Measurements from ENCODE around the gene EPHA10. TPM values are rescaled to one million over a fixed set of nuclear protein-coding genes. Genes with fewer than 3 reads are reported as not detected.

EPHA10 gene
- total RNA-seq (under 1 TPM; under 0.01 to 0.09 TPM), polyA plus RNA-seq (under 1 TPM in 1 of 2 donors, not detected in 1; 0.03 TPM)

DNA sequence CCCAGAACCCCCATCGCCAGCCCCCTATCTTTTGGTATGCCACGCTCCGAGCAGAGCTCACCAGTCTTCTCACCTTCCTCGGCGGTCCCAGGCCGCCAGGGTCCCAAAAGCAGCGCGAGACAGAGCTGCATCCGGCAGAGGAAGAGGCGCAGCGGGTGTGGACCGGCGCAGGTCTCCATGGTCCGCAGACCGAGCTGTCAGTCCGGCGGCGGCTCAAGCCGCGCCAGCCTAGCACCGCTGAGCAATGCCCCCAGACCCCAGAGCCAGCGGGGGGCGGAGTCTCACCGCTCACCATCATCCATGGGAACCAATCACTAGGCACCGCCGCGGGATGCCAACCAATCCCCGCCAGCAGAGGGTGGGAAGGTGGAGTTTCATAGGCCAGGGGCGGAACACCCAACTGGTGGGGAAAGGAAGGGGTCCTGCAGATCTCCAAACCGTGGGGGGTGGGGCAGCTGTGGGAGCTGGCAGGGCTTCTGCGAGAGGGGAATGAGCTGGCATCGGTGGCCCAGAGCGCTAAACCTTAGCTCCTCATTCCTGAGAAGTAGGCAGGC, at the start of gene EPHA10:
EPHA10 (minus strand) TSS at position 233 of the 554 bp plus-strand sequence; CDS start at position 179, 54 bp downstream.
- Histone ChIP-seq H3K27me3 (ENCODE audit: control insufficient read depth in 4 of 4, insufficient read depth in 4 of 4, low read length in 3 of 4) (peaks cover 0 to 25% (median 9%) of the 10 kb centered on the region in 4 donors), H3K4me3 (ENCODE audit: low read depth in 1 of 3, low read length in 3 of 3) (no peak within 1 kb of the TSS), H3K9ac (ENCODE audit: low read depth in 1 of 2, low read length in 2 of 2) (no peak within 1 kb of the TSS), H3K4me1 (ENCODE audit: control insufficient read depth in 4 of 4, insufficient read depth in 4 of 4, low read length in 3 of 4) (peaks cover 0 to 3% (median 0%) of the 10 kb centered on the region in 4 donors), H3K9me3 (ENCODE audit: control insufficient read depth in 4 of 4, low read length in 3 of 4) (peaks cover 0 to 3% (median 0%) of the 10 kb centered on the region in 4 donors), H3K27ac (ENCODE audit: low read depth in 1 of 2, low read length in 2 of 2) (no peak within 1 kb of the TSS), H3K36me3 (ENCODE audit: control insufficient read depth in 4 of 4, insufficient read depth in 3 of 4, low read depth in 1 of 4, low read length in 3 of 4) (no peaks in the 10 kb centered on the region)
- DNase-seq (ENCODE audit: low spot score): no peak
- TF ChIP-seq TAF1 (conservative IDR thresholded peaks at IDR 0.05): no peak
- TF ChIP-seq FOXA2 (IDR thresholded peaks at IDR 0.05): no peak
- TF ChIP-seq FOXA1 (IDR thresholded peaks at IDR 0.05): no peak
- no peak for TF ChIP-seq HNF4A (conservative IDR thresholded peaks at IDR 0.05)
- no peak for TF ChIP-seq RAD21 (IDR thresholded peaks at IDR 0.05)
- TF ChIP-seq NR2F2 (IDR thresholded peaks at IDR 0.05): no peak
- no peak for TF ChIP-seq RXRA (IDR thresholded peaks at IDR 0.05)
- 6% methylated on average over 33 of the region's 33 CpGs for WGBS

GRCh38 chr1:37814252-37814651, 49.3 kb upstream of the EPHA10 start:
- no peak overlapping the region for H3K4me3 ChIP-seq (ENCODE audit: low read depth in 1 of 3, low read length in 3 of 3)
- no peak for DNase-seq (ENCODE audit: low spot score)
- H3K9ac ChIP-seq (ENCODE audit: low read depth in 1 of 2, low read length in 2 of 2): no peak overlapping the region
- 95% methylated on average over 7 of the region's 7 CpGs for WGBS
- peaks cover 0 to 28% (median 12%) of the 10 kb centered on the region in 4 donors for H3K36me3 ChIP-seq (ENCODE audit: control insufficient read depth in 4 of 4, insufficient read depth in 3 of 4, low read depth in 1 of 4, low read length in 3 of 4)
- TF ChIP-seq YY1 (IDR thresholded peaks at IDR 0.05): no peak
- no peak for TF ChIP-seq RAD21 (IDR thresholded peaks at IDR 0.05)
- no peak for TF ChIP-seq SP1 (IDR thresholded peaks at IDR 0.05)
- no peak for TF ChIP-seq HNF4G (IDR thresholded peaks at IDR 0.05)
- no peaks in the 10 kb centered on the region for H3K27me3 ChIP-seq (ENCODE audit: control insufficient read depth in 4 of 4, insufficient read depth in 4 of 4, low read length in 3 of 4)
- H3K4me1 ChIP-seq (ENCODE audit: control insufficient read depth in 4 of 4, insufficient read depth in 4 of 4, low read length in 3 of 4): peaks cover 4 to 17% (median 10%) of the 10 kb centered on the region in 4 donors
- H3K9me3 ChIP-seq (ENCODE audit: control insufficient read depth in 4 of 4, low read length in 3 of 4): no peaks in the 10 kb centered on the region
- no peak overlapping the region for H3K27ac ChIP-seq (ENCODE audit: low read depth in 1 of 2, low read length in 2 of 2)

- Histone ChIP-seq H3K4me3 (ENCODE audit: low read depth in 1 of 3, low read length in 3 of 3) (no peak overlapping the region), H3K27me3 (ENCODE audit: control insufficient read depth in 4 of 4, insufficient read depth in 4 of 4, low read length in 3 of 4) (no peaks in the 10 kb centered on the region), H3K4me1 (ENCODE audit: control insufficient read depth in 4 of 4, insufficient read depth in 4 of 4, low read length in 3 of 4) (peaks cover 6 to 24% (median 15%) of the 10 kb centered on the region in 4 donors), H3K36me3 (ENCODE audit: control insufficient read depth in 4 of 4, insufficient read depth in 3 of 4, low read depth in 1 of 4, low read length in 3 of 4) (peaks cover 0 to 24% (median 12%) of the 10 kb centered on the region in 4 donors), H3K9ac (ENCODE audit: low read depth in 1 of 2, low read length in 2 of 2) (no peak overlapping the region), H3K9me3 (ENCODE audit: control insufficient read depth in 4 of 4, low read length in 3 of 4) (no peaks in the 10 kb centered on the region), H3K27ac (ENCODE audit: low read depth in 1 of 2, low read length in 2 of 2) (no peak overlapping the region)
- WGBS: 87% methylated on average over 2 of the region's 2 CpGs
- no peak for TF ChIP-seq HNF4A (conservative IDR thresholded peaks at IDR 0.05)
- no peak for TF ChIP-seq HNF4G (IDR thresholded peaks at IDR 0.05)
- TF ChIP-seq, protein P1, sequence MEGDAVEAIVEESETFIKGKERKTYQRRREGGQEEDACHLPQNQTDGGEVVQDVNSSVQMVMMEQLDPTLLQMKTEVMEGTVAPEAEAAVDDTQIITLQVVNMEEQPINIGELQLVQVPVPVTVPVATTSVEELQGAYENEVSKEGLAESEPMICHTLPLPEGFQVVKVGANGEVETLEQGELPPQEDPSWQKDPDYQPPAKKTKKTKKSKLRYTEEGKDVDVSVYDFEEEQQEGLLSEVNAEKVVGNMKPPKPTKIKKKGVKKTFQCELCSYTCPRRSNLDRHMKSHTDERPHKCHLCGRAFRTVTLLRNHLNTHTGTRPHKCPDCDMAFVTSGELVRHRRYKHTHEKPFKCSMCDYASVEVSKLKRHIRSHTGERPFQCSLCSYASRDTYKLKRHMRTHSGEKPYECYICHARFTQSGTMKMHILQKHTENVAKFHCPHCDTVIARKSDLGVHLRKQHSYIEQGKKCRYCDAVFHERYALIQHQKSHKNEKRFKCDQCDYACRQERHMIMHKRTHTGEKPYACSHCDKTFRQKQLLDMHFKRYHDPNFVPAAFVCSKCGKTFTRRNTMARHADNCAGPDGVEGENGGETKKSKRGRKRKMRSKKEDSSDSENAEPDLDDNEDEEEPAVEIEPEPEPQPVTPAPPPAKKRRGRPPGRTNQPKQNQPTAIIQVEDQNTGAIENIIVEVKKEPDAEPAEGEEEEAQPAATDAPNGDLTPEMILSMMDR (IDR thresholded peaks at IDR 0.05; ENCODE audit: low read depth, low read length, missing input control): no peak
- TF ChIP-seq, protein P2, sequence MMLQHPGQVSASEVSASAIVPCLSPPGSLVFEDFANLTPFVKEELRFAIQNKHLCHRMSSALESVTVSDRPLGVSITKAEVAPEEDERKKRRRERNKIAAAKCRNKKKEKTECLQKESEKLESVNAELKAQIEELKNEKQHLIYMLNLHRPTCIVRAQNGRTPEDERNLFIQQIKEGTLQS (IDR thresholded peaks at IDR 0.05): no peak
- TF ChIP-seq RAD21 (IDR thresholded peaks at IDR 0.05): no peak
- no peak for DNase-seq (ENCODE audit: low spot score)
Measured at GRCh38 chr1:37813529-37814145, 48.7 kb upstream of the EPHA10 start.

All from liver (tissue), 9 donors.